Hepatic stellate cell (primary cell): ENCODE measurements around the gene JAK1.
A peak's percentile ranks its signal among the peaks of the same experiment; 100 is the strongest.
"Not testable (repeated sequence)": the region's sequence is repeated elsewhere in the genome, so short reads cannot be mapped to it uniquely, and the experiment has no call there.

ENCODE experiments used
- DNase-seq: peaks from one replicate; pipeline ENCODE4 v3.0.0; 2011; ENCODE audit warnings: low spot score

Gene JAK1

GRCh38 chr1:64838486-64838885 is 127.9 kb downstream of the JAK1 start:
- DNase-seq: no peak

- DNase-seq: no peak
Observed at GRCh38 chr1:64836802-64837201, 129.5 kb downstream of the JAK1 start.

GRCh38 chr1:64834734-64835133 is 131.6 kb downstream of the JAK1 start:
- DNase-seq: no peak

- no peak for DNase-seq
Observed at GRCh38 chr1:64830030-64830651, 136.2 kb downstream of the JAK1 start.

GRCh38 chr1:64829411-64830029 is 136.8 kb downstream of the JAK1 start:
- DNase-seq: no peak

GRCh38 chr1:64828829-64829228 is 137.5 kb downstream of the JAK1 start:
- no peak for DNase-seq

GRCh38 chr1:64826991-64827390 is 139.4 kb downstream of the JAK1 start:
- DNase-seq: no peak

- DNase-seq: peak; percentile 23
Observed at GRCh38 chr1:64823691-64824476, 142.5 kb downstream of the JAK1 start.

GRCh38 chr1:64822621-64823020 is 143.7 kb downstream of the JAK1 start:
- DNase-seq: no peak

- DNase-seq: not testable (repeated sequence)
Observed at GRCh38 chr1:64820572-64820971, 145.8 kb downstream of the JAK1 start.

GRCh38 chr1:64817364-64817763 is 149.0 kb downstream of the JAK1 start:
- DNase-seq: not testable (repeated sequence)

GRCh38 chr1:64814427-64814826 is 151.9 kb downstream of the JAK1 start:
- DNase-seq: no peak

GRCh38 chr1:64811131-64811530 is 155.2 kb downstream of the JAK1 start:
- no peak for DNase-seq

GRCh38 chr1:64810001-64810400 is 156.3 kb downstream of the JAK1 start:
- DNase-seq: no peak

GRCh38 chr1:64809309-64809708 is 157.0 kb downstream of the JAK1 start:
- no peak for DNase-seq

- DNase-seq: no peak
Observed at GRCh38 chr1:64801851-64802523, 164.4 kb downstream of the JAK1 start.

- DNase-seq: no peak
Observed at GRCh38 chr1:64798872-64799271, 167.5 kb downstream of the JAK1 start.

- no peak for DNase-seq
Observed at GRCh38 chr1:64790832-64791487, 175.4 kb downstream of the JAK1 start.
